ENCODE data around the gene ATP5ME. TPM values are rescaled to one million over a fixed set of nuclear protein-coding genes. Genes with fewer than 3 reads are reported as not detected.

Gene ATP5ME
- total and polyA plus RNA-seq, 7 experiments from 2014 or later, result 115 to 404 (median 125) TPM

DNA sequence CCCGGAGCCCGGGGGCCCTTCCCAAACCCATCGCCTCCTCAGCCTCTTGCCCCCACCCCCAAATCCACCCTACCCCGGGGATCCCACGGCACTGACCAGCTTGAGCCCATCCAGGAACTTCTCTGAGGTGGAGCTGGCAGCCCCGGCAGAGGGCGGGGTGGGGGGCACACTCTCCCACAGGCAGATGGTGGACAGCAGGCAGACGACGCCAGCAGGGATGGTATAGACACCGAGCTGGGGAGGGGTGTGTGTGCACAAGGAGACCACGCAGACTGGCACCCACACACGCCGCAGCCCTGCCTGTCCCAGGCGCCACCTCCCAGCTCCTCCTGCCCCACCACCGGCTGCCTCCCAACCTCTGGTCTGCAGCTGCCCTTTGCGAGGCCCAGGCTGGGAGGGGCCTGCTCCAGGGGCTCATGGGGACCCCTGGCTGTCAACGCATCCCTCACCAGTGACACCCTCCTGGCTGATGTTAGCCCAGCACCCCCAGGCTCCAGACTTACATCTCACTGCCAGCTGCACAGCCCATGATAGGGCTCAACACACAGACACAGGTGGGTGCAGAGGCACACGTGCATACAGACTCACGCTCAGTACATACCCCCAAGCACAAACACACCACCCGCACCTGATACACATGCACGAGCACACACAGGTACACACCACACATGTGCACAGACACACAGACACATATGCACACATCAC is 10.7 kb upstream of the ATP5ME start:
- H3K27ac Mint-ChIP-seq, result no peak overlapping the region
- H3K36me3 ChIP-seq (ENCODE audit: control insufficient read depth in 2 of 3, insufficient read depth in 3 of 3, low read length in 3 of 3), result no peaks in the 10 kb centered on the region
- H3K9me3 ChIP-seq (ENCODE audit: control insufficient read depth in 2 of 3, low read length in 3 of 3), result no peaks in the 10 kb centered on the region
- H3K4me1 ChIP-seq (ENCODE audit: control insufficient read depth in 2 of 2, insufficient read depth in 2 of 2, low read length in 2 of 2), result peaks cover 0 to 4% of the 10 kb centered on the region in 2 donors
- no peak for DNase-seq
- intact Hi-C loops (cut with micrococcal nuclease), result no loop called here
- no peak overlapping the region for H3K27ac ChIP-seq (ENCODE audit: low read depth, low read length)
- H3K27me3 Mint-ChIP-seq, result peaks cover 0 to 11% (median 10%) of the 10 kb centered on the region in 5 donors
- peaks cover 0 to 10% (median 2%) of the 10 kb centered on the region in 7 donors for H3K4me1 Mint-ChIP-seq
- H3K27me3 ChIP-seq (ENCODE audit: control insufficient read depth in 2 of 2, insufficient read depth in 2 of 2, low read length in 2 of 2), result peaks cover 0 to 2% of the 10 kb centered on the region in 2 donors
- no peak overlapping the region for H3K4me3 ChIP-seq (ENCODE audit: low read length)
- H3K4me3 Mint-ChIP-seq, result peak overlapping the region in 1 of 10 donors; percentile 30
- H3K9me3 Mint-ChIP-seq, result peaks cover 0 to 3% (median 0%) of the 10 kb centered on the region in 11 donors
- ATAC-seq, result no peak
- no peaks in the 10 kb centered on the region for H3K36me3 Mint-ChIP-seq
- POLR2A ChIA-PET, result no interaction called here
- CTCF ChIA-PET, result no interaction called here

GRCh38 chr4:683982-684622 is 10.0 kb upstream of the ATP5ME start:
- intact Hi-C loops (cut with micrococcal nuclease), result no loop called here
- peaks cover 0 to 3% (median 0%) of the 10 kb centered on the region in 11 donors for H3K9me3 Mint-ChIP-seq
- H3K4me1 Mint-ChIP-seq, result peaks cover 0 to 10% (median 2%) of the 10 kb centered on the region in 7 donors
- H3K27me3 ChIP-seq (ENCODE audit: control insufficient read depth in 2 of 2, insufficient read depth in 2 of 2, low read length in 2 of 2), result peaks cover 0 to 2% of the 10 kb centered on the region in 2 donors
- H3K27me3 Mint-ChIP-seq, result peaks cover 0 to 11% (median 6%) of the 10 kb centered on the region in 5 donors
- H3K27ac Mint-ChIP-seq, result peak overlapping the region in 2 of 9 donors; percentile 14 to 19
- H3K36me3 Mint-ChIP-seq, result no peaks in the 10 kb centered on the region
- no peak overlapping the region for H3K27ac ChIP-seq (ENCODE audit: low read depth, low read length)
- CTCF ChIA-PET, result no interaction called here
- ATAC-seq, result peak; percentile 26
- H3K4me3 ChIP-seq (ENCODE audit: low read length), result no peak overlapping the region
- DNase-seq, result peak in 3 of 9 donors; percentile 25 to 52 (median 29)
- no peaks in the 10 kb centered on the region for H3K9me3 ChIP-seq (ENCODE audit: control insufficient read depth in 2 of 3, low read length in 3 of 3)
- H3K4me1 ChIP-seq (ENCODE audit: control insufficient read depth in 2 of 2, insufficient read depth in 2 of 2, low read length in 2 of 2), result peaks cover 0 to 4% of the 10 kb centered on the region in 2 donors
- no peaks in the 10 kb centered on the region for H3K36me3 ChIP-seq (ENCODE audit: control insufficient read depth in 2 of 3, insufficient read depth in 3 of 3, low read length in 3 of 3)
- peak overlapping the region in 1 of 10 donors; percentile 14 for H3K4me3 Mint-ChIP-seq
- POLR2A ChIA-PET, result no interaction called here

GRCh38 chr4:683247-683897 is 9.3 kb upstream of the ATP5ME start:
- peaks cover 0 to 2% of the 10 kb centered on the region in 2 donors for H3K27me3 ChIP-seq (ENCODE audit: control insufficient read depth in 2 of 2, insufficient read depth in 2 of 2, low read length in 2 of 2)
- H3K27ac ChIP-seq (ENCODE audit: low read depth, low read length), result no peak overlapping the region
- Mint-ChIP-seq H3K27ac (peak overlapping the region in 2 of 9 donors; percentile 14 to 19), H3K27me3 (peaks cover 0 to 11% (median 6%) of the 10 kb centered on the region in 5 donors), H3K9me3 (peaks cover 0 to 3% (median 0%) of the 10 kb centered on the region in 11 donors), H3K36me3 (no peaks in the 10 kb centered on the region), H3K4me1 (peaks cover 0 to 10% (median 2%) of the 10 kb centered on the region in 7 donors), H3K4me3 (peak overlapping the region in 2 of 10 donors; percentile 14 to 37)
- ChIA-PET CTCF (no interaction called here), POLR2A (no interaction called here)
- no peaks in the 10 kb centered on the region for H3K36me3 ChIP-seq (ENCODE audit: control insufficient read depth in 2 of 3, insufficient read depth in 3 of 3, low read length in 3 of 3)
- no peaks in the 10 kb centered on the region for H3K9me3 ChIP-seq (ENCODE audit: control insufficient read depth in 2 of 3, low read length in 3 of 3)
- intact Hi-C loops (cut with micrococcal nuclease), result no loop called here
- no peak for ATAC-seq
- peaks cover 0 to 4% of the 10 kb centered on the region in 2 donors for H3K4me1 ChIP-seq (ENCODE audit: control insufficient read depth in 2 of 2, insufficient read depth in 2 of 2, low read length in 2 of 2)
- DNase-seq, result no peak
- no peak overlapping the region for H3K4me3 ChIP-seq (ENCODE audit: low read length)

DNA sequence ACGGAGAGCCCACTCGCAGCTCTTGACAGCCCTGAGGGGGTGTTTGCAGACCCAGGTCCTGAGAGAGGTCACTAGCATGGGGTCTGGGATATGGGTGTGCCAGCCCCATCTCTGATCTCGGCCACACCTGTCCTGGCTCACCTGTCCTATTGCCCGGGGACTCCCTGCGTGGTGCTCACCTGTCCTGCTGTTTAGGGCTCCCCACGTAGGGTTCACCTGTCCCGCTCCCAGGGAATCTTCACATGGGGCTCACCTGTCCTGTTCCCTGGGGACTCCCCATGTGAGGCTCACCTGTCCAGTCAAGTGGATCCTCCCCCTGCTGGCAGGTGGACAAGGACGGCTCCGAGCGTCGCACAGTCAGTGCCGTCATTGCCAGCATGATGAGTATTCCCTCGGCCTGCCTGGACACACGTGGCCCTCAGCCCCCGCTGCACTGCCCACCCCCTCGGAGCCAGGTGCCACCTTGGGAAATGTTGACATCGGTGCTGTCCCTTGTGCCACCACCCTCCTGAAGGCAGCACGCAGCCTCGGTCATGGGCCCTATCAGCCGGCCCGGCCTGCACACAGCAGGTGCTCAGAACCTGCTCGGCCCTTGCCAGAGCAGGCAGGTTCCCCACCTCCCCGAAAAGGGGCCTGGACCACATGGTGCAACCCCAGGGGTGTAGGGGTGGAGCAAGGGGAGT is 8.6 kb upstream of the ATP5ME start:
- ChIA-PET CTCF (no interaction called here), POLR2A (no interaction called here)
- intact Hi-C loops (cut with micrococcal nuclease), result no loop called here
- DNase-seq, result no peak
- ATAC-seq, result no peak
- Mint-ChIP-seq H3K27me3 (peaks cover 0 to 8% (median 2%) of the 10 kb centered on the region in 5 donors), H3K4me3 (peak overlapping the region in 6 of 10 donors; percentile 27 to 70 (median 50)), H3K4me1 (peaks cover 0 to 8% (median 2%) of the 10 kb centered on the region in 7 donors), H3K27ac (peak overlapping the region in 3 of 9 donors; percentile 12 to 46 (median 20)), H3K9me3 (peaks cover 0 to 3% (median 0%) of the 10 kb centered on the region in 11 donors), H3K36me3 (no peaks in the 10 kb centered on the region)
- H3K27ac ChIP-seq (ENCODE audit: low read depth, low read length), result no peak overlapping the region
- H3K4me3 ChIP-seq (ENCODE audit: low read length), result no peak overlapping the region
- no peaks in the 10 kb centered on the region for H3K9me3 ChIP-seq (ENCODE audit: control insufficient read depth in 2 of 3, low read length in 3 of 3)
- peaks cover 0 to 2% of the 10 kb centered on the region in 2 donors for H3K27me3 ChIP-seq (ENCODE audit: control insufficient read depth in 2 of 2, insufficient read depth in 2 of 2, low read length in 2 of 2)
- no peaks in the 10 kb centered on the region for H3K36me3 ChIP-seq (ENCODE audit: control insufficient read depth in 2 of 3, insufficient read depth in 3 of 3, low read length in 3 of 3)
- H3K4me1 ChIP-seq (ENCODE audit: control insufficient read depth in 2 of 2, insufficient read depth in 2 of 2, low read length in 2 of 2), result peaks cover 0 to 4% of the 10 kb centered on the region in 2 donors

DNA sequence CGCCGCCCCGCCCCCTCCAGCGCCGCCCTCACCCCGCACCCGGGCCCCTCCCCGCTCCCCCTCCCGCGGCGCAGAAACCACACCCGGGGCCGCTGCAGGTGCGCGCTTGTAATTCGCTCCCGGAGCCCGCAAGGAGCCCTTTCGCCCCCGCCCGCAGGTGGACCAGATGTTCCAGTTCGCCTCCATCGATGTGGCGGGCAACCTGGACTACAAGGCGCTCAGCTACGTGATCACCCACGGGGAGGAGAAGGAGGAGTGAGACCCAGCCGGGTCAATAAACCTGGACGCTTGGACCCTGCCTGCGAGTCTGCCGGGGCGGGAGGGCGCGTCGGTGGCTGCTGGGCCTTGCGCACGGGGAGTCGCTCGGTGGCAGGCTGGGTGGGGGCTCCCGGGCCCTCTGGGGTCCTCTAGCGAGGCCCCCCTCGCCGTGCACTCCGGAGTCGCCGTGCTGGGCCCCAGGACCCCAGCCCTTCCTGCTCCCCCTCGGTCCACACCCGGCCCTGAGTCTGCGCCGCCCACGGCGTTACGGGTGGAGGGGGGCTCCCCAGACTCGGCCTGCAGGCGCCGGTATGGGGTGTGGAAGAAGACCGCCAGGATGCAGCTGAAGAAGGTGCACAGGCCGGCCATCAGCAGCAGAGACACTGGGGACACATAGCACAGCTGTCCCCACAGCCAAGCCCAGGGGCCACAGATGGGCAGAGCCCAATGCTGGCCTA is 7.8 kb upstream of the ATP5ME start:
- Histone ChIP-seq H3K27me3 (ENCODE audit: control insufficient read depth in 2 of 2, insufficient read depth in 2 of 2, low read length in 2 of 2) (peaks cover 0 to 2% of the 10 kb centered on the region in 2 donors), H3K4me1 (ENCODE audit: control insufficient read depth in 2 of 2, insufficient read depth in 2 of 2, low read length in 2 of 2) (peaks cover 0 to 4% of the 10 kb centered on the region in 2 donors), H3K9me3 (ENCODE audit: control insufficient read depth in 2 of 3, low read length in 3 of 3) (no peaks in the 10 kb centered on the region), H3K27ac (ENCODE audit: low read depth, low read length) (no peak overlapping the region), H3K4me3 (ENCODE audit: low read length) (no peak overlapping the region), H3K36me3 (ENCODE audit: control insufficient read depth in 2 of 3, insufficient read depth in 3 of 3, low read length in 3 of 3) (no peaks in the 10 kb centered on the region)
- H3K4me1 Mint-ChIP-seq, result peaks cover 0 to 8% (median 2%) of the 10 kb centered on the region in 7 donors
- ATAC-seq, result peak; percentile 35
- intact Hi-C loops (cut with micrococcal nuclease), result loop anchor here in 1 of 2 donors (1.0 kb wide), 1 partner anchor 23 kb away; the partner anchor contains the start of gene PCGF3
- ChIA-PET POLR2A (no interaction called here), CTCF (no interaction called here)
- no peaks in the 10 kb centered on the region for H3K36me3 Mint-ChIP-seq
- H3K4me3 Mint-ChIP-seq, result peak overlapping the region in 4 of 10 donors; percentile 23 to 67 (median 46)
- H3K27ac Mint-ChIP-seq, result peak overlapping the region in 1 of 9 donors; percentile 62
- peaks cover 0 to 6% (median 0%) of the 10 kb centered on the region in 5 donors for H3K27me3 Mint-ChIP-seq
- H3K9me3 Mint-ChIP-seq, result peaks cover 0 to 3% (median 0%) of the 10 kb centered on the region in 11 donors
- peak in 5 of 9 donors; percentile 36 to 60 (median 44) for DNase-seq

Data from naive thymus-derived CD4-positive, alpha-beta T cell (primary cell).